CD4-positive, alpha-beta T cell treated with Interleukin-4 for 1 hour (primary cell): ENCODE measurements around the gene AMPD3.
"Not testable (repeated sequence)": the region's sequence is repeated elsewhere in the genome, so short reads cannot be mapped to it uniquely, and the experiment has no call there.

Experiments used
- DNase-seq, 2 donors: peaks; one replicate each; pipeline ENCODE4 v3.0.0-alpha.2; 2020 to 2022

Gene AMPD3

DNA sequence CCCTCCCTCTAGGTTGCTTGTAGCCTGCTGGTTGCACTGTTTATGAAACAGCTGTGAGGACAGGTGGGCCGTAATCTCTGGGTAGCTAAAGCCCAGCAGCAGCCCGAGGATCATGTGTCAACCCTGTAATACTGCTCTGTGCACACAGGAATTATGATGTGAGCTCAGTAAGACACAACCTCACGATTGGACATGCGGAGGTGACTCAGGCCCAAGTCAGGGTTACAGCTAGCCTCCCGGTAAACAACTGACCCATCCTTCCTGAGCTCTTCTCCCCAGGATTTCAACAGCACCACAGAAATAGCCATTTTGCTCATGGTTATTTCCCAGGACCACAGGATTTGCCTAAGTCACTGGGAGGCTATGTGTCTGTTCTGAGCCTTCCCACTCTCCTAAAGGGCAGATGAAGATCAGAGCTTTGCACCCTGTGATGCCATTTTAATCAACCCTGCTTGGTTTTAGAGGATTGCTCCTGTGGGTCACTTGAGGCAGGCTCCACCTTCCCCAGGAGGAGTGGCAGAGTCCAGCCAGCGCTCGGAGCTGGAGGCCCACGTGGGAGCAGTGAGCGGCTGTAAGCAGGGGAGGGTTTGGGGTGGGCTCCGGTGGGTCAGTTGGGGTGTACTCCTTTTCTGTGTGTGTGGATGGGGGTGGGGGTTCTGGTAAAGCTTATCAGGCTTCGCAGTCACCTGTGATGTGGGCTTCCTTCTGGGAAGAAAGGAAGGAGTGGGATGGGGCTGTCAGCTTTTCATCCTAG is at the start of gene AMPD3:
Gene AMPD3 (plus strand): TSS at position 387 of the 754 bp plus-strand sequence. CDS start 6,256 bp downstream, outside the sequence.
- DNase-seq: peak in 1 of 2 donors; percentile 36

DNA sequence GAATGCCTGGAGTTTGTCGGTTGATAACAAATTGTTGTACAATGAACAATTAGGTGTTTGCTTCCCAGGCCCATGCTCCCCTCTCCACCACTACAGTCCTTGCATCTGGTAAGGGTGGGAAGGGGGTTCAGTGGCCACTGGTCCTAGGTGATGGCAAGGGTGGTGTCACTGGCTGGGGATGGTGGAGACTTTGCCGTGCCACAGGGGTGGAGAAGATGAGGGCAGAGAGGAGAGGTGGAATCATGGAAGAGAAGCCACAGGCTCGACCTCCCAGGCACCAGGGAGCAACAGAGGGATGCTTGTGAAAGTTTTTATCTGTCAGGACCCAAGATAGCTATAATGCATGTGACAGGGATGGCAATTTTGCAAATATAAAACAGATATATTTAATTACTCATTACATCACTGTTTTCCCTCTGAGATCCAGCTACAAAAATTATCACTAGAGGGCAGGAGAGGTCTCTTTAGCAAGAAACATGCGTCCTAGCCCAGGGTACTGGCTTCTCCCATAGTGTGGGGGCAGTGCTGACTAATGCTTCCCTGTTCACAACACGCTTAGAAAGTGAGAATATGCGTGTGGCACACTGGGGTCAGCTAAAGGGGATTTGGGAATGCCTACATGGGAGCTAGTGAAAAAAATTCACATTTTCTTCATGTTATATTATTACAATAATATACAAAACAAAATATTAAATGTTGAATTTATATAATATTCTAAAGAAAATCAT is 49.0 kb upstream of the AMPD3 start:
- DNase-seq: peak; percentile 60 to 71

DNA sequence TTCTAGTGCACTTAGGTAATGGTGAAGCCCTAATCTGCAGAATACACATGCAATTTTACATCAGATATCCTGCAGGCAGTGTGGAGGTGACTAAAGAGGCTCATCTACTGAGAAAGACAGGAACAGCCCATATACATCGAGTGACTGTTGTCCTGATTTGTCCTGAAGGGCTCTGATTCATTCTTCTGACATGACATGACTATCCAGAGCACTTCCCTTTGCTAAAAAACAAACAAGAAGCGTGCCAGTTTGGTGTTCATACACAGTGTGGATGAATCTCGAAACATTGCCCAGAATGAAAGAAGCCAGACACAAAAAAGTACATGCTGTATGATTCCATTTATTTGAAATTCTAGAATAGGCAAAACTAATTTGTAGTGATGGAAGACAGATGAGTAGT is 48.0 kb upstream of the AMPD3 start:
- DNase-seq: no peak

DNA sequence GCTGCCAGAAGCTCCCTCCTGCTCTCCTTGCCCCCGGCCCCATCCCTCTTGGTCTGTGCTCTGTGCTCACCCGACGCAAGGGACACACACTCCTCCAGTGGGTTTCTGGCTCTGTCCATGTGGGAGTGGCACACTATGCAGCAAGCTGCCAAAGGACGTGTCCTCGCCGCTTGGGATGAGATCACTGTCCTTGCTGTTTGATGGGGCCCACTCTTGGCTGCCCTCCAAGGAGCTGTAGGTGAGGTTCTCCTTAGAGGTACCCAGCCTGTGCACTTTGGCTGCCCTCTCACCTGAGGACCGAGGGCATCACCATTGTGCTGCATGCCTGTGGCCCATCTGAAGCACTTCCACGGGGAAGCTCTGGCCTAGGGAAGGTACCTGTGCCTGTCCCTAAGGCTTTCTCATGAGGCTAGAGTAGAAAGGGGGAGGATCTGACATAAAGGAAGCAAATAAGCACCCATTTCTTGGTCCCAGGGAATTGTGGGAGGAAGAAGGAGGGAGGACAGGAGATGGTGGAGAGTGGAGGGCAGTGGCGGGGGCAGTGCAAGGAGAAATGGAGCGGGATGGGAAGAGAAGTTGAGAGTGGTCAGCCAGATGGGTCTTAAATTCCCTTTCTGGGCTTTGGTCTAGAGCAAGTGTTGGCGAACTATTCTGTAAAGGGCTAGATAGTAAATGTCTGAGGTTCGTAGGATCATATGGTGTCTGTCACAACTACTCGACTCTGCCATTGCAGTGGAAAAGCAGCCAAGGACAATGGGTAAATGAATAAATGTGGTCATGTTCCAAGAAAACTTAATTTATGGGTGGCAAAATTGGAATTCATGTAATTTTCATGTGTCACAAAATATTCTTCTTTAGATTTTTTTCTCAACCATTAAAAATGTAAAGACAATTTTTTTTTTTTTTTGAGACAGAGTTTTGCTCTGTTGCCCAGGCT is 47.0 kb upstream of the AMPD3 start:
- DNase-seq: no peak

DNA sequence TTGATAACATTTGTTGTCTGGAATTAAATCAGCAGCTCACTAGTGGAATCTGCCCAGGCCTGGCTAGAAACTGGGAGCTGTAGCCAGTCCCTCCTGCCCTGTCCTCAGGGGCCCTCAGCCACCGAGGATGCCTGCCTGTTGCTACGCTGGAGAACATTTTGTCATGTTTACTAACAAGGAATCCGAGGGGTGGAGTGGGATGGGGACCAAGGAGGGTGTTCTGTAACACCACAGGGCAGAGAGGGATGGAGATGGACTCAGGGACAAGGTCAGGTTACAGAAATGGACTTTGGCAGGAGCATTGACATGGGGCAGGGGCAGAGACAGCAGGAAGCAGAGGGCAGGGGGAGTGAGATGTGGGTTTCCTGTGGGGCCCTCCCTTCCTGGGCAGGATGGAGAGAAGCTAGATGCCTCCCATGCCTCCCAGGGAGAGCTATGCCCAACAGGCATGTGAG is 45.8 kb upstream of the AMPD3 start:
- no peak for DNase-seq

DNA sequence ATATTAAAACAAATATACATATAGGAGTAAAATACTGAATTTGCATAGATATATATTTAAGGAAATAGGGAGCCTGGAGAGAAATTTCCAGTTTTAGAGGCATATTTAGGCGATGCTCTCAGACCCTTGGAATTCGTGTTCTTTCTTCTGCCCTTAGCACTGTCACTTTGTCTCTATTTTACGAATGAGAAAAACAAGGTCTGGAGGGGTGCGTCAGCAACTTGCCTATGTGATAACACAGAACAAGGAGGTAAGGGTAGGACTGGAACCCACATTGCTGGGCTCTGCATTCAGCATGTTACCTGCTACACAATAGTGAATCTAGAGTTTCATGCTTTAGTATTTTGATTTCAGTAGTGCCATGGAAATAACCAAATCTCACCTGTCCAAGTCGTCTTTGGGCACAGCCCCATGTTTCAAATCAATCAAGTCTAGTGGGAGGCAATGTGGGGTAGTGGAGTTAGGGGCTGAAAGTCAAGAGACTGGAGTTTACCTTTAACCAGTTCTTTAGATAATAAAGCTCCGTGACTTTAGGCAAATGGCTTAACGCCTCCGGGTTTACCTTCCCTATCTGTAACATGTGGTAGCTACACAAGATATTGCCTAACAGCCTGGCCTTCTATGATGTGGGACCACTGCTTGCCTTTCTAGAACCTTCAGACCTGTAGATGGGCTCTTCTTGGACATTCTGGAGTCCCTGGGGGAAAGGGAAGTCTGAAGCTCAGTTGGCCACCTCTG is 44.8 kb upstream of the AMPD3 start:
- DNase-seq: no peak

DNA sequence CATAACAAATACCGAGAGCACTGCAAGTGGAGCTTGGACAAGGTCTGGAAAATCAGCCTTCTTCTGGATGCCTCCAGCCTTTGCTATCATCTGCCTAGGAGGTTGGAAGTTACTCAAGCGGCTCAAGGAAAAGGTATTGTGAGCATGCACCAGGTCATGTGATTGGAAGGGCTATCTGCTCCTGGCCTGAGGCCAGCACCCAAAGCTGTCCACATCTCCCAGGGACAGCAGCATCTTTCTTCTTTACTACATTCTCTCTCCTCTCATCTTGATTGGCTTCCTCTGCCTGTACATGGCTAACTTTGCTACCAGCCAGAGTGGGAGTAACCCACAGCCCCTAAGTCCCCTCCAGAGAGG is 44.2 kb upstream of the AMPD3 start:
- DNase-seq: no peak

DNA sequence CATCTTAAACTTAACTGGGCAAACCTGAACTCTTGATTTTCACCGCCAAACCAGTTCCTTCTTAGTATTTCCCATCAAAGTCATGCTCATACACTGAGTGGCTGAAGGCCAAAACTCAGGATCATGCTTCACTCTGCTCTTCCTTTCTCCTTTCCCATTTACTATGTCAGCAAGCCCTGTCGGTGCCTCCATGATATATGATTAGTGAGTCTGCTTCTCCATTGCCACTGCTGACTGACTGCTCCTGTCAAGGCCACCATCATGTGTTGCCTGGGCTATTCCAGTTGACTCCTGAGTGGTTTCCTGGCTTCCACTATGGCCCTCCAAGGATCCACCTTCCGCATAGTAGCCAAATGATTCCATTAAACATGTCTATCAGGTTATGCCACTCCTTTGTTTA is 42.8 kb upstream of the AMPD3 start:
- DNase-seq: no peak

DNA sequence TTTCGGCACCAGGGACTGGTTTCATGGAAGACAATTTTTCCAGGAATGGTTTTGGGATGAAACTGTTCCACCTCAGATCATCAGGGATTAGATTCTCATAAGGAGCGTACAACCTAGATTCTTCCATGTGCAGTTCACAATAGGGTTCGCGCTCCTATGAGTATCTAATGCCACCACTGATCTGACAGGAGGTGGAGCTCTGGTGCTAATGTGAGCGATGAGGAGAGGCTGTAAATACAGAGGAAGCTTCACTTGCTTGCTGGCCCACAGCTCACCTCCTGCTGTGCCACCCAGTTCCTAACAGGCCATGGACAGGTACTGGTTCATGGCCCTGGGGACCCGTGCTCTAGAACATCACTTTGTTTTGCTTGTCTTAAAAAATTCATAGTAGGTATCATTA is 41.8 kb upstream of the AMPD3 start:
- DNase-seq: peak; percentile 70 to 72

DNA sequence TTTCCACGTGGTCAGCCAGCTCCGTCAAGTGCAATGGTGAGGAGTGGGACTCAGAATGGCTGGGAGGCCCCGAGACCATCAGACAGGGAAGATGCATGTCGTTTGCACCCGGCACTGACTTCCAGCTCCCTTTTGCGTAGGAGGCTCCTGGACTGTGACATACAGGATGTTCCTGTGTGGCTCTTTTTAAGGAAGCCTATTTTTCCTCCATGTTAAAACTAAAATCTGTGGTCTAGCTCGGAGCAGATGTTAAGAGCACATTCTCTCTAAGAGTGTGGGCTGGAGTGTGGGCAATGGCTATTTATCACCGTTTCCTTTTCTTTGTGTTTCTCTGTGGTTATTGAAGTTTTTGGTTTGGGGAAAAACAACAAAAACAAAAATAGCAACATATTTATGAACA is 40.9 kb upstream of the AMPD3 start:
- DNase-seq: no peak

DNA sequence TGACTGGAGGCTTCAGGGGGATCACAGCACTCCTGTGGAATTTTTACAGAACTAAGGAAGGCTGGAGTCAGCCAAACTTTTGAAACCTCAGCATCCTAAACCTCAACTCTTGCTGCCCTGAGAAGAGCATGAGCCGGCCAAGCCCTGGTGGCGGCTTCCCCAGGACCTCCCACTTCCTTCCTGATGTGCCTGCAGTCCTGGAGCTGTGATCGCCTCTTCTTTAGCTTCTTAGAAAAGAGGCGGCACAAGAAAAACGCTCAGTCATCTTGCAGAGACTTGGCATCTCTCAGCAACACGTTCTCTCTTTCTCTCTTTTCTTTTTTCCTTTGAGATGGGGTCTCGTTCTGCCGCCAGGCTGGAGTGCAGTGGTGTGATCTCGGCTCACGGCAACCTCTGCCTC is 40.4 kb upstream of the AMPD3 start:
- peak in 1 of 2 donors; percentile 39 for DNase-seq

DNA sequence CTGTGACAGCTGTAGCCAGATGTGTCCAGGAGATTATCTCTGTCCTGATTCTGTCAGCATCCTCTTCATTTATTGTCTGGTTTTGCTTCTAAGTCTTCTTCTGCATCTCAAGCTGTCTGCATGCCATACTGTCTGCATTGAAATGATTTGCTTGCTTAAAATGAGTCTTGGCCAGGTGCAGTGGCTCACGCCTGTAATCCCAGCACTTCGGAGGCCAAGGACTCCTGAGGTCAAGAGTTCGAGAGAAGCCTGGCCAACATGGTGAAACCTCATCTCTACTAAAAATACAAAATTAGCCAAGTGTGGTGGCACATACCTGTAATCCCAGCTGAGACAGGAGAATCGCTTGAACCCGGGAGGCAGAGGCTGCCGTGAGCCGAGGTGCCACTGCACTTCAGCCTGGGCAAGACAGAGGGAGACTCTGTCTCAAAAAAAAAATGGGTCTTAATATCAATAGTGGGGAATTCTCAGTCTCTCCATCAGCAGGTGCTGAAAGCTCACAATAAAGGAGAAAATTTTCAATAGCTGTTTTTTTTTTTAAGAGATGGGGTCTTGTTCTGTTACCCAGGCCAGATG is 39.2 kb upstream of the AMPD3 start:
- no peak for DNase-seq

DNA sequence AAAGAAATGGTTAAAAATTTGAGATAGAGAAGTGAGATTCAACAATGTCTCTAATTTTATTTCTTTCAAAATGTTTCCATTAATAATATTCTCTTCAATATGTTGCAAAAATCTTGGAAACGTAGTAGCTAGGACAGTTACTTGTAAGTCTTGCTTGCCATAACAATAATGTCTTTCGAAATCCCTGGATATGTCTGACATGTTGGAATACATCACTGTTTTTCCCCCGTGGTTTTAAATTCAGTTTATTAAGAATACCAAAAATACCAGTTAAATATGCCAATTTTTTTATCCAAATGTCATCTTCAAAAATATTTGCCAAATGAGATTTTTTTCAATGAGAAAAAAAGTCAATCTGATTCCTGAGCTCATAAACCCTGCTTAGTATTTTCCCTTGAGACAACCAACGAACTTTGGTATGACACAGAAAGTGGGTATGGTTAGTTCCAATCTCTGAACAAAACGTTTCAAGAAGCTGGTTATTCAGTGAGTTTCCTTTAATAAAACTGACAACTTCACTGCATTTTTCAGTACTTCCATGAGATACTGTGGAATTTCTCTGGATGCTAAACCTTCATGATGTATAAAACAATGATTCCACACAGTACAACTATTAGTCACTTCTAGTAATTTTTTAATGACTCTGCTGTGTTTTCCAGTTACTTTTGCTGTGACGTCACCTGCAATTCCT is 36.7 kb upstream of the AMPD3 start:
- DNase-seq: no peak

DNA sequence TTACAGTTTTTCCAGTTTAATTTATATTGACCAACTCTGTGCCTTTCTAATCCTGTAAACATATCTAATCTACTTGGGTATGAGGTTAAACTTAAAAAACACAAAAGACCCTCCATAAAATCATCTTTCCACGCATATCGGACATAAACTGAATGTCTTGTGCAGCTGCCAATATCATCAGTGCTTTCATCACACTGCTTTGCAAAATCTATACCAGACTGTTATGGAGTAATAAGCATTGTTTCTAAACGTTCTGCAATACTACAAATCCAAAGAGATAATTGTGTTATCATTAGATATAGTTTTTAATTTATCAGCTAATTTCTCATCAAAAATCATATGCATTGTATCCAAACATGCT is 36.1 kb upstream of the AMPD3 start:
- DNase-seq: no peak

DNA sequence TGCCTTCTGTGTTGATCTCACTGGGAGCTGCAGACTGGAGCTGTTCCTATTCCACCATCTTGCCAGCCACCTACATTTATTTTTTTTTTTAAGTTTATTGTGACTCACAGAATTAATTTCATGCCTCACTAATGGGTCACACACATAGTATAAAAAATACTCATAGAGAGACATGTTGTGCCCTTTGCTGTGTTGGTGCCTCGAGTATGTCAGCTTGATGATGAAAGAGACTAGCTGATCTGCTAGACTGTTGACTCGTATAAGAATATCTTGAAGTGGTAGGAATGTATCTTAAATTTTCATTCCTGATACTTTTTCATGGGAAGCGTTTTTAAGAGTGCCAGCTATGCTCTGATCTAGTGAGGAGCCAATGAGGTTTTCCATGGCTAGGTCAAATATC is 28.6 kb upstream of the AMPD3 start:
- no peak for DNase-seq

DNA sequence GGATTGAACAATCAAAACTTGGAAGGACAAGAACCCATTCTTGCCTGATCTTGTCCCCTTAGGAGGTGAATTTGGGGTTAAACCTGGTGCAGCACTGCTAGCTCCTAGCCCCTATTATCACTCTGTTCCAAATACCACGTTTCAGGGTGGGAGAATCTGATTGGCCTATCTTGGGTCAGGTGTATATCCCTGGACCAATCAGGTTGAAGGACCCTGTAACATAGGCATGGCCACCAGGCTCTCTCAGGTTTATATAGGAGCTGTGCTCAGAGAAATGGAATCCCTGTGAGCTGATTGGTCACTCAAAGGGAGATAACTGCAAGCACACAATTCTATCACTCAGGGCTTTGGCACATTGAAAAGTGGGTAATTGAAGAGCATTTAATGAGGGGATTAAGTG is 26.6 kb upstream of the AMPD3 start:
- no peak for DNase-seq

DNA sequence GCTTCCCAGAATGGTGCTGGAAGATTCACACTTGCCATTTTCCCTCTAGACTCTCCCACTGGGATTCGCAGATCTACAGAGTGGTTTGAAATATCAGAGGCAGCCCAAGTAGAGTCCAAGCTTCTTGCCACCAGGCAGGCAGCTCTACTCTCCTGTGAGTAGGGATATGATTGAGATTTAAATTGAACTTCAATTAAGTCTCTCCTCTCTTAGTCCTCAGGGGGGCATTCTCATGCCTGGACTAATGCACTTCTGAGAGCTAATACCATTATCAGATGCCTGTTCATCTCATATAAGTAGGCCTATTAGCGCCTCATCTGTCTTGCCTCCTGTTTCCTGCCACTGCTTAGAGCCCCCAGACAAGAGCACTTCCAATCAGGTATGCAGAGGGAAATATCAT is 25.5 kb upstream of the AMPD3 start:
- DNase-seq: no peak

DNA sequence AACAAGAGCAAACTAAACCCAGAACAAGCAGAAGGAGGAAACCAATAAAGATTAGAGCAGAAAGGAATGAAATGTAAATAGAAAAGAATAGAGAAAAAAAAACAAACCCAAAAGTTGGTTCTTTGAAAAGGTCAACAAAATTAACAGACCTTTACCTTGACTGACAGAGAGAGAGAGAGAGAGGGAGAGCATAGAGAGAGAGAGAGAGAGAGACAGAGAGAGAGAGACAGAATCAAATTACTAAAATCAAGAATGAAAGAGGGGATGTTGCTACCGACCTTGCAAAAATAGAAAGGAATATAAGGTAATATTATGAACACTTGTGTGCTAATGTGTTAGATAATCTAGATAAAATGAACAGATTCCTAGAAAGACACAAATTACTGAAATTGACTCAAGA is 22.6 kb upstream of the AMPD3 start:
- DNase-seq: no peak

DNA sequence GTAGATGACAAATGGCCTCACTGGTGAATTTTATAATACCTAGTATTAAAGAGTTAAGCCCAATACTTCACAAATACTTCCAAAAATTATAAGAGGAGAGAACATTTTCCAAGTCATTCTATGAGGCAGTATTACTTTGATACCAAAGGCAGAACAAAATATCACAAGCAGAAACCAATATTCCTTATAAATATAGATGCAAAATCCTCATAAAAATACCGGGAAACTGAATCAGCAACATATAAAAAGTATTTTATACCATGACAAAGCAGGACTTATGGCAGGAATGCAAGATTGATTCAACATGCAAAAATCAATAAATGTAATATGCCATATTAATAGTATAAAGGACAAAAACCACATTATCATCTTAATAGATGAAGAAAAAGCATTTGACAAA is 22.1 kb upstream of the AMPD3 start:
- no peak for DNase-seq

DNA sequence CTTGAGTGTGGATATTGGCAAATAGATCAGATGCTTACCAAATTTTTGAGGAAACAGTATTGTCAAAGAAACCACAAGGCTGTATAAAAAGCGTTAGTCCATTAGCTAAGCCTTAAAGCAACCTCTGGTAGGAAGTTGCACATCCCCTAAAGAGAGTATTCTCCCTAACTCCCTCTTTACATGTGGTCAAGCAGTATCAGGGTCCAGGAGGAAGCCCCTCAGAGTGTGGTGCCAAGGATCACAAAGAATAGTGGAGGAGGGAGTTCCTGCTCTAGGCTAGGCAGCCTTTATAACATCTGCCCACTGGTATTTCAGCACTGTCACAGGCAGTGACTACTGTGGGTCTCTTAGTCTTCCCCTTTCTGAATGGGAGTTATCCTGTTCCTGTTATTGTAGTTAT is 18.8 kb upstream of the AMPD3 start:
- no peak for DNase-seq

DNA sequence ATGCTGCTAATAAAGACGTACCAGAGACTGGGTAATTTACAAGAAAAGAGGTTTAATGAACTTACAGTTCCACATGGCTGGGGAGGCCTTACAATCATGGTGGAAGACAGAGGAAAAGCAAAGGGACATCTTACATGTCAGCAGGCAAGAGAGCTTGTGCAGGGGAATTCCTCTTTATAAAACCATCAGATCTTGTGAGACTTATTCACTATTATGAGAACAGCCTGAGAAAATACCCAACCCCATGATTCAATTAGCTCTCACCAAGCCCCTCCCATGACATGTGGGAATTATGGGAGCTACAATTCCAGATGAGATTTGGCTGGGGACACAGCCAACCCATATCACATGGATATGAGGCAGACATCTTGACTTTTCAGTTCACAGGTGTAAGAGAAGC is 18.4 kb upstream of the AMPD3 start:
- DNase-seq: not testable (repeated sequence)

DNA sequence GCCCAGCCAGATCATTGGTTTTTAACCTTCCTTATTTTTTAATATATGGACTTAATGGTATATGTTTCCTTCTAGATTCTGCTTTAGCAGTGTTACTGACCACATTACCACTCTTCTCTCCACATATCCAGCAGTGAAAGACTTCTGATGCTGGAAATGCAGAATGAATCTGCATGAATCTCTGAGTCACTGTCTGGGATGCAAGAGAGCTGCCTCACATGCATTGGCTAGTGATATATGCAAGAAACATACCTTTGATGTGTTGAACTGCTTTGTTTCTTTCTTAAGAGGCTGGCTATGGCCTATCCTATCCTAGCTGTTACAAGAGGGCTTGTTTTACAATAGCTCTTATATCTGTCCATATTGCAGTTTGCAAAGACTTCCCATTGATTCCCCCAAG is 16.6 kb upstream of the AMPD3 start:
- no peak for DNase-seq
